Fibroblast of lung (primary cell): ENCODE measurements around the gene FCF1. TPM values are rescaled to one million over a fixed set of nuclear protein-coding genes. Genes with fewer than 3 reads are reported as not detected.

ENCODE experiments used
- DNase-seq, 2 donors: peaks; one replicate each; pipeline versions ENCODE4 v3.0.0 to v3.0.0-alpha.2; 2010; ENCODE audit warnings: low read depth in 2 of 2
- H2AFZ ChIP-seq: 2 replicates; pipeline ENCODE4 v1.5.1; 2012; ENCODE audit warnings: low read length, control low read depth, inconsistent platforms
- H3K27ac ChIP-seq: 2 replicates; pipeline ENCODE4 v1.5.1; 2011; ENCODE audit warnings: low read length, control low read depth; ENCODE audit not compliant: insufficient read depth
- H3K27me3 ChIP-seq: 2 replicates; pipeline ENCODE4 v1.5.1; 2011; ENCODE audit warnings: mild to moderate bottlenecking, low read length; ENCODE audit not compliant: control insufficient read depth, insufficient read depth
- H3K36me3 ChIP-seq: 2 replicates; pipeline ENCODE4 v1.5.1; 2011; ENCODE audit warnings: low read length; ENCODE audit not compliant: control insufficient read depth, insufficient read depth
- H3K4me1 ChIP-seq: 2 replicates; pipeline ENCODE4 v1.5.1; 2011; ENCODE audit warnings: low read length; ENCODE audit not compliant: control insufficient read depth, insufficient read depth; ENCODE audit errors: extremely low read depth
- H3K4me2 ChIP-seq: 2 replicates; pipeline ENCODE4 v1.5.1; 2011; ENCODE audit warnings: low read length, control low read depth; ENCODE audit not compliant: insufficient read depth; ENCODE audit errors: extremely low read depth
- H3K4me3 ChIP-seq, 4 experiments: fragments of 200-600 bp in 1 of 4; sonication (generic) in 1 of 4; replicated peaks in 1 of 4; 2 replicates each; pipeline ENCODE4 v1.5.1; 2011 to 2016; ENCODE audit warnings: low read length in 4 of 4, low read depth in 3 of 4, mild to moderate bottlenecking in 3 of 4, control low read depth in 2 of 4, inconsistent platforms in 1 of 4, mixed read lengths in 1 of 4; ENCODE audit not compliant: insufficient read depth in 1 of 4; ENCODE audit errors: control extremely low read depth in 1 of 4
- H3K79me2 ChIP-seq: 2 replicates; pipeline ENCODE4 v1.5.1; 2012; ENCODE audit warnings: mild to moderate bottlenecking, low read length, inconsistent platforms; ENCODE audit not compliant: control insufficient read depth, insufficient read depth
- H3K9ac ChIP-seq: 2 replicates; pipeline ENCODE4 v1.5.1; 2011; ENCODE audit warnings: mild to moderate bottlenecking, low read length, control low read depth; ENCODE audit not compliant: insufficient read depth
- H3K9me3 ChIP-seq: 2 replicates; pipeline ENCODE4 v1.5.1; 2012; ENCODE audit warnings: low read depth, low read length; ENCODE audit not compliant: control insufficient read depth, insufficient read depth
- H4K20me1 ChIP-seq: 2 replicates; pipeline ENCODE4 v1.5.1; 2011; ENCODE audit warnings: low read length; ENCODE audit not compliant: control insufficient read depth, insufficient read depth; ENCODE audit errors: extremely low read depth
- EZH2 ChIP-seq: IDR thresholded peaks from 2 replicates; pipeline ENCODE4 v1.5.1; 2012; ENCODE audit warnings: low read length, control low read depth, mild to moderate bottlenecking; ENCODE audit errors: missing control alignments
- polyA plus RNA-seq, 2 donors: library from polyadenylated mRNA; depleted of rRNA in 1 of 2; stranded (reverse) in 1 of 2; unstranded in 1 of 2; fragments of >200 nt; gene quantifications; 2 replicates each; pipeline ENCODE4 v1.2.1, GENCODE V29; 2011 to 2012; ENCODE audit warnings: missing spikeins in 1 of 2
- total RNA-seq: library from RNA; depleted of rRNA; stranded (reverse); fragments of >200 nt; gene quantifications from 2 replicates; pipeline ENCODE4 v1.2.1, GENCODE V29; 2014
- TF ChIP-seq, protein P1 (sequence below), 2 donors: IDR thresholded peaks in 1 of 2; conservative IDR thresholded peaks in 1 of 2; 1 replicate in 1 of 2; 2 replicates in 1 of 2; pipeline ENCODE4 v1.5.1; 2011 to 2012; ENCODE audit warnings: low read length in 2 of 2, control low read depth in 1 of 2, inconsistent platforms in 1 of 2, low read depth in 1 of 2, mild to moderate bottlenecking in 1 of 2

FCF1 gene
- total and polyA plus RNA-seq, 2 donors (not counting 1 experiment from before 2014, with no cell fraction given) = 29.2 to 67.2 TPM

- Histone ChIP-seq H3K79me2 (no peaks in the 10 kb centered on the region), H3K9me3 (no peaks in the 10 kb centered on the region), H2AFZ (no peak overlapping the region), H4K20me1 (no peaks in the 10 kb centered on the region), H3K4me2 (no peak overlapping the region), H3K4me3 (no peak overlapping the region), H3K4me1 (no peaks in the 10 kb centered on the region), H3K9ac (no peak overlapping the region), H3K36me3 (peaks cover 2% of the 10 kb centered on the region), H3K27me3 (no peaks in the 10 kb centered on the region), H3K27ac (no peak overlapping the region)
- TF ChIP-seq EZH2 = no peak
- DNase-seq = no peak
Measured at GRCh38 chr14:74723134-74723533, 10.2 kb downstream of the FCF1 start.

DNA sequence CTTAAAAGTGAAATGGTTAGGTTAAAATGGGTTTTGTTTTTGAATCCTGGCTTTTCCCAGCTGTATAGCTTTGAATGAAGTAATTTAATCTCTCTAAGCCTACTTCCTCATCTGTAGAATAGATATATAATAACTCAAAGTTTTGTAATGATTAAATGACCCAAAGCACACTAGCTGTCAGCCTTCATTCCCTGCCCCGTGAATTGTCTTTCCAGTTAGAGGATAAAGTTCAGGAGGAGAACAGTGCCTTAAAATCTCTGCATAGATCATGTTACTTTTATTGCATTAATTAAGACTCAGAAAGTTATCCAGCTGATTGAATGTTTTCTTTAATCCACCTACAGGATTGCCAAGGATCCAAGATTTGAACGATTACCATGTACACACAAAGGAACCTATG is 19.4 kb downstream of the FCF1 start:
- Histone ChIP-seq H3K36me3 (peaks cover 1% of the 10 kb centered on the region), H3K27me3 (no peaks in the 10 kb centered on the region), H3K79me2 (no peaks in the 10 kb centered on the region), H3K4me3 (no peak overlapping the region), H4K20me1 (no peaks in the 10 kb centered on the region), H2AFZ (no peak overlapping the region), H3K9ac (no peak overlapping the region), H3K9me3 (no peaks in the 10 kb centered on the region), H3K27ac (no peak overlapping the region), H3K4me2 (no peak overlapping the region), H3K4me1 (no peaks in the 10 kb centered on the region)
- TF ChIP-seq, protein P1, sequence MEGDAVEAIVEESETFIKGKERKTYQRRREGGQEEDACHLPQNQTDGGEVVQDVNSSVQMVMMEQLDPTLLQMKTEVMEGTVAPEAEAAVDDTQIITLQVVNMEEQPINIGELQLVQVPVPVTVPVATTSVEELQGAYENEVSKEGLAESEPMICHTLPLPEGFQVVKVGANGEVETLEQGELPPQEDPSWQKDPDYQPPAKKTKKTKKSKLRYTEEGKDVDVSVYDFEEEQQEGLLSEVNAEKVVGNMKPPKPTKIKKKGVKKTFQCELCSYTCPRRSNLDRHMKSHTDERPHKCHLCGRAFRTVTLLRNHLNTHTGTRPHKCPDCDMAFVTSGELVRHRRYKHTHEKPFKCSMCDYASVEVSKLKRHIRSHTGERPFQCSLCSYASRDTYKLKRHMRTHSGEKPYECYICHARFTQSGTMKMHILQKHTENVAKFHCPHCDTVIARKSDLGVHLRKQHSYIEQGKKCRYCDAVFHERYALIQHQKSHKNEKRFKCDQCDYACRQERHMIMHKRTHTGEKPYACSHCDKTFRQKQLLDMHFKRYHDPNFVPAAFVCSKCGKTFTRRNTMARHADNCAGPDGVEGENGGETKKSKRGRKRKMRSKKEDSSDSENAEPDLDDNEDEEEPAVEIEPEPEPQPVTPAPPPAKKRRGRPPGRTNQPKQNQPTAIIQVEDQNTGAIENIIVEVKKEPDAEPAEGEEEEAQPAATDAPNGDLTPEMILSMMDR (conservative IDR thresholded peaks at IDR 0.05 in 1 of 2, IDR thresholded peaks at IDR 0.05 in 1 of 2; ENCODE audit: low read depth in 1 of 2, low read length in 2 of 2) = no peak
- no peak for TF ChIP-seq EZH2
- DNase-seq = no peak

DNA sequence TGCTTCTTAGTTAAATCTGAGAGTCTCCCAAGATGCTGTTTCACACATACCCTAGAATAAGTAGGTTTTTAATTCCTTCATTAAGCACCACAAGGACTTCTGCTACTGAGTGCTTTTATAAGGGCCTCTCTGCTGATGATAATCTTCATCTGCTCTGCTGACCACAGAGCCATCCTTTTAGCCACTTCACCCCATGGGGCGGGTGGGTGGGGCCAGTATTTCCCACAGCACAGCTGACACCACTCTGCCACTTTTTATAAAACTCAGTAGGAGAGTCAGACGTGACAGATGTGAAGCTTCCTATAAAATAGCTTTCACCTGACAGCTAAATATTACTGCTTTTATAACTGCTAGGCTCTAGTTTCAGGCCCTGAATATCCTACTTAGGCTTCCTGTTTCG is 20.3 kb downstream of the FCF1 start:
- Histone ChIP-seq H3K27me3 (no peaks in the 10 kb centered on the region), H3K4me1 (no peaks in the 10 kb centered on the region), H3K27ac (no peak overlapping the region), H3K36me3 (peaks cover 1% of the 10 kb centered on the region), H3K4me3 (no peak overlapping the region), H3K9me3 (no peaks in the 10 kb centered on the region), H4K20me1 (no peaks in the 10 kb centered on the region), H3K79me2 (no peaks in the 10 kb centered on the region), H3K9ac (no peak overlapping the region), H2AFZ (no peak overlapping the region), H3K4me2 (no peak overlapping the region)
- no peak for DNase-seq
- TF ChIP-seq EZH2 = no peak
- TF ChIP-seq, protein P1 (conservative IDR thresholded peaks at IDR 0.05 in 1 of 2, IDR thresholded peaks at IDR 0.05 in 1 of 2; ENCODE audit: low read depth in 1 of 2, low read length in 2 of 2) = no peak
